Natural killer cell (primary cell): ENCODE results near the gene PTPMT1. TPM values are rescaled to one million over a fixed set of nuclear protein-coding genes. Genes with fewer than 3 reads are reported as not detected.

Source experiments
- ATAC-seq, 3 donors: fragments of 150-1000 bp in 2 of 3; fragments of 200-7000 bp in 1 of 3; cut with Tn5 transposase; 1 replicate in 1 of 3; 2 replicates in 2 of 3; pipeline ENCODE4 v1.10.0; 2021; ENCODE audit warnings: mild to moderate bottlenecking in 2 of 3, moderate library complexity in 2 of 3
- DNase-seq, 2 donors: peaks; one replicate each; pipeline versions ENCODE4 v3.0.0 to v3.0.0-alpha.2; 2013 to 2021; ENCODE audit warnings: mixed read lengths in 1 of 2
- H3K27ac ChIP-seq: one replicate; pipeline ENCODE4 v1.5.1; 2013; ENCODE audit warnings: mild to moderate bottlenecking, low read length
- H3K27me3 ChIP-seq: one replicate; pipeline ENCODE4 v1.6.1; 2013; ENCODE audit warnings: low read length; ENCODE audit not compliant: control insufficient read depth, insufficient read depth
- H3K36me3 ChIP-seq: one replicate; pipeline ENCODE4 v1.6.1; 2013; ENCODE audit warnings: low read length; ENCODE audit not compliant: control insufficient read depth, insufficient read depth
- H3K4me1 ChIP-seq: one replicate; pipeline ENCODE4 v1.6.1; 2013; ENCODE audit warnings: low read length; ENCODE audit not compliant: control insufficient read depth, insufficient read depth
- H3K4me3 ChIP-seq: one replicate; pipeline ENCODE4 v1.5.1; 2013; ENCODE audit warnings: low read length
- H3K9me3 ChIP-seq: one replicate; pipeline ENCODE4 v1.6.1; 2013; ENCODE audit warnings: low read length; ENCODE audit not compliant: control insufficient read depth, insufficient read depth
- H3K27ac Mint-ChIP-seq, 2 donors: one replicate each; pipeline ENCODE4 v1.8.0; 2022; ENCODE audit warnings: mild to moderate bottlenecking in 2 of 2, mixed read lengths in 2 of 2, moderate library complexity in 1 of 2
- H3K27me3 Mint-ChIP-seq, 2 donors: one replicate each; pipeline ENCODE4 v1.8.0; 2022; ENCODE audit warnings: low read depth in 2 of 2, mixed read lengths in 2 of 2
- H3K36me3 Mint-ChIP-seq: one replicate; pipeline ENCODE4 v1.8.0; 2022; ENCODE audit warnings: mixed read lengths
- H3K4me1 Mint-ChIP-seq, 2 donors: one replicate each; pipeline ENCODE4 v1.8.0; 2022; ENCODE audit warnings: mixed read lengths in 2 of 2
- H3K4me3 Mint-ChIP-seq: one replicate; pipeline ENCODE4 v1.8.0; 2022; ENCODE audit warnings: mild to moderate bottlenecking, moderate library complexity, mixed read lengths
- H3K9me3 Mint-ChIP-seq, 2 donors: one replicate each; pipeline ENCODE4 v1.8.0; 2022; ENCODE audit warnings: mixed read lengths in 2 of 2
- CTCF ChIP-seq: fragments of 200-600 bp; IDR thresholded peaks from one replicate; pipeline ENCODE4 v1.8.0; 2022; ENCODE audit warnings: antibody characterized with exemption
- WGBS: methylation state at CpG from one replicate; pipeline ENCODE4 v1.1.7; 2013; ENCODE audit warnings: missing lambda C conversion rate; ENCODE audit not compliant: insufficient coverage; 5-methylcytosine and 5-hydroxymethylcytosine counted together
- intact Hi-C: fragments of 100-400 bp; cut with micrococcal nuclease; formaldehyde crosslinking; loops from one replicate; pipeline ENCODE4 v1.14.2; 2022
- total RNA-seq, 4 donors: library from RNA; stranded (reverse); fragments of 120-200 nt in 1 of 4; gene quantifications; one replicate each; pipeline versions ENCODE4 v1.2.3 to v1.2.4, GENCODE V29; 2013 to 2022

PTPMT1 gene
- total RNA-seq, 3 donors from 2014 or later (not counting 1 experiment from before 2014, with no cell fraction given): 19.4 to 28.6 (median 20.4) TPM

- Histone ChIP-seq H3K9me3 (no peaks in the 10 kb centered on the region), H3K27me3 (no peaks in the 10 kb centered on the region), H3K4me1 (peaks cover 8% of the 10 kb centered on the region), H3K27ac (no peak overlapping the region), H3K36me3 (peaks cover 41% of the 10 kb centered on the region), H3K4me3 (no peak overlapping the region)
- H3K4me1 Mint-ChIP-seq: peaks cover 16% of the 10 kb centered on the region in 2 donors
- no peak for ATAC-seq
- 93% methylated on average over 3 of the region's 3 CpGs for WGBS
- no peak for DNase-seq
- no peak overlapping the region for H3K4me3 Mint-ChIP-seq
- no peak for TF ChIP-seq CTCF
- intact Hi-C loops: no loop called here
- no peak overlapping the region for H3K27ac Mint-ChIP-seq
- no peaks in the 10 kb centered on the region for H3K9me3 Mint-ChIP-seq
- no peaks in the 10 kb centered on the region for H3K27me3 Mint-ChIP-seq
- H3K36me3 Mint-ChIP-seq: no peaks in the 10 kb centered on the region
These were observed 5.4 kb downstream of the PTPMT1 start for GRCh38 chr11:47570651-47571356.

DNA sequence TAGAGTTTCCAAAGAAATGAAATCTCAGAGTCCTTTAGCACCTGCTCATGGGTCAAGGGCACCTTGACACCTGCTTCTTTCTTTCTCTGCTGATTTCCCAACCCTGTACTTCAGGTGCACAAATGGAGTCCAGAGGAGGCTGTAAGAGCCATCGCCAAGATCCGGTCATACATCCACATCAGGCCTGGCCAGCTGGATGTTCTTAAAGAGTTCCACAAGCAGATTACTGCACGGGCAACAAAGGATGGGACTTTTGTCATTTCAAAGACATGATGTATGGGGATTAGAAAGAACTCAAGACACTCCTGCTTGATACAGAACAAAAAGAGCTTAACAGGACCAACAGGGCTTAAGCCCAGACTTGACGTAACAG, 5.9 kb downstream of the PTPMT1 start:
- H3K27me3 ChIP-seq: no peaks in the 10 kb centered on the region
- intact Hi-C loops: no loop called here
- no peak for ATAC-seq
- Mint-ChIP-seq H3K27me3 (no peaks in the 10 kb centered on the region), H3K9me3 (no peaks in the 10 kb centered on the region), H3K27ac (peak overlapping the region in 1 of 2 donors; percentile 11), H3K4me1 (peaks cover 10 to 16% of the 10 kb centered on the region in 2 donors), H3K36me3 (no peaks in the 10 kb centered on the region), H3K4me3 (no peak overlapping the region)
- no peaks in the 10 kb centered on the region for H3K9me3 ChIP-seq
- H3K36me3 ChIP-seq: peaks cover 41% of the 10 kb centered on the region
- no peak for TF ChIP-seq CTCF
- H3K4me1 ChIP-seq: peaks cover 2% of the 10 kb centered on the region
- no peak overlapping the region for H3K4me3 ChIP-seq
- WGBS: 97% methylated on average over 4 of the region's 4 CpGs
- H3K27ac ChIP-seq: no peak overlapping the region
- no peak for DNase-seq

- intact Hi-C loops: no loop called here
- no peak for ATAC-seq
- no peaks in the 10 kb centered on the region for H3K36me3 Mint-ChIP-seq
These were observed 6.5 kb downstream of the PTPMT1 start for GRCh38 chr11:47571895-47572294.

More at GRCh38 chr11:47571895-47572294, 6.5 kb downstream of the PTPMT1 start:
- Mint-ChIP-seq H3K4me3 (no peak overlapping the region), H3K9me3 (no peaks in the 10 kb centered on the region), H3K27ac (no peak overlapping the region), H3K27me3 (no peaks in the 10 kb centered on the region), H3K4me1 (peaks cover 6 to 14% of the 10 kb centered on the region in 2 donors)
- Histone ChIP-seq H3K27ac (no peak overlapping the region), H3K9me3 (no peaks in the 10 kb centered on the region), H3K27me3 (no peaks in the 10 kb centered on the region), H3K4me3 (no peak overlapping the region), H3K4me1 (no peaks in the 10 kb centered on the region), H3K36me3 (peaks cover 41% of the 10 kb centered on the region)
- DNase-seq: no peak
- TF ChIP-seq CTCF: no peak
- 100% methylated on average over 1 of the region's 1 CpG for WGBS
